SK-N-SH (cell line): Measurements from ENCODE around the gene PRKAG1. TPM values are rescaled to one million over a fixed set of nuclear protein-coding genes. Genes with fewer than 3 reads are reported as not detected.

ENCODE experiments used
- CTCF ChIA-PET: fragments of 300-600, 350-600 bp; formaldehyde crosslinking; extraction: SDS; loops from one replicate; lab custom pipeline; 2021; lab: Yijun Ruan, JAX
- POLR2A ChIA-PET: fragments of 350-600 bp; sonication (Branson Sonifier 250); formaldehyde crosslinking; extraction: SDS; loops from one replicate; lab custom pipeline; 2020; ENCODE audit warnings: antibody characterized with exemption, inconsistent platforms; lab: Yijun Ruan, JAX
- DNase-seq: peaks from one replicate; pipeline ENCODE4 v3.0.0; 2012
- H2AFZ ChIP-seq: fragments of 200-600 bp; sonication (generic); 2 replicates; pipeline ENCODE4 v1.8.1; 2016; ENCODE audit warnings: antibody characterized with exemption, mild to moderate bottlenecking, low read depth
- H3F3A ChIP-seq: fragments of 200-600 bp; sonication (generic); replicated peaks from 2 replicates; pipeline ENCODE3; 2016; ENCODE audit warnings: antibody characterized with exemption, mild to moderate bottlenecking; ENCODE audit not compliant: insufficient read depth
- H3K27ac ChIP-seq, 2 experiments: fragments of 200-500 bp in 1 of 2; fragments of 200-600 bp in 1 of 2; sonication (Bioruptor generic) in 1 of 2; sonication (generic), shearing (Covaris generic) in 1 of 2; 2 replicates each; pipeline versions ENCODE4 v1.5.1 to v1.6.1; 2014 to 2016; ENCODE audit warnings: low read depth in 2 of 2, inconsistent platforms in 1 of 2, low read length in 1 of 2, mild to moderate bottlenecking in 1 of 2, mixed read lengths in 1 of 2
- H3K27me3 ChIP-seq: fragments of 200-600 bp; sonication (generic), shearing (Covaris generic); 2 replicates; pipeline ENCODE4 v1.6.1; 2016; ENCODE audit warnings: mixed run types; ENCODE audit not compliant: insufficient read depth
- H3K36me3 ChIP-seq, 2 experiments: fragments of 200-500 bp in 1 of 2; fragments of 200-600 bp in 1 of 2; sonication (Bioruptor generic) in 1 of 2; sonication (generic) in 1 of 2; replicated peaks in 1 of 2; 2 replicates each; pipeline versions ENCODE3 to v1.5.1; 2014 to 2016; ENCODE audit warnings: low read length in 1 of 2, mild to moderate bottlenecking in 1 of 2; ENCODE audit not compliant: insufficient read depth in 2 of 2, control insufficient read depth in 1 of 2
- H3K4me1 ChIP-seq, 2 experiments: fragments of 200-500 bp in 1 of 2; fragments of 200-600 bp in 1 of 2; sonication (Bioruptor generic) in 1 of 2; sonication (generic), shearing (Covaris generic) in 1 of 2; 2 replicates each; pipeline versions ENCODE4 v1.5.1 to v1.6.1; 2014 to 2016; ENCODE audit warnings: low read depth in 1 of 2, low read length in 1 of 2, mixed run types in 1 of 2; ENCODE audit not compliant: insufficient read depth in 2 of 2, control insufficient read depth in 1 of 2
- H3K4me2 ChIP-seq: fragments of 200-600 bp; sonication (generic), shearing (Covaris generic); 2 replicates; pipeline ENCODE4 v1.6.1; 2017; ENCODE audit warnings: mixed run types
- H3K4me3 ChIP-seq, 2 experiments: fragments of 200-500 bp in 1 of 2; fragments of 200-600 bp in 1 of 2; sonication (Bioruptor generic) in 1 of 2; sonication (generic), shearing (Covaris generic) in 1 of 2; 2 replicates each; pipeline versions ENCODE4 v1.5.1 to v1.8.1; 2014 to 2016; ENCODE audit warnings: low read depth in 2 of 2, inconsistent platforms in 1 of 2, low read length in 1 of 2, mild to moderate bottlenecking in 1 of 2, mixed read lengths in 1 of 2, moderate library complexity in 1 of 2
- H3K79me2 ChIP-seq: fragments of 200-600 bp; sonication (generic); 2 replicates; pipeline ENCODE4 v1.8.1; 2017; ENCODE audit warnings: mild to moderate bottlenecking; ENCODE audit not compliant: insufficient read depth
- H3K9ac ChIP-seq: fragments of 200-600 bp; sonication (generic); 2 replicates; pipeline ENCODE4 v1.6.1; 2017; ENCODE audit warnings: mixed run types
- H3K9me2 ChIP-seq: fragments of 200-600 bp; sonication (generic); 2 replicates; pipeline ENCODE4 v1.6.1; 2017; ENCODE audit warnings: mixed run types
- H3K9me3 ChIP-seq: fragments of 200-600 bp; sonication (generic); 2 replicates; pipeline ENCODE4 v1.6.1; 2017; ENCODE audit warnings: mixed run types, mild to moderate bottlenecking, moderate library complexity
- H4K20me1 ChIP-seq: fragments of 200-600 bp; sonication (generic); 2 replicates; pipeline ENCODE4 v1.6.1; 2017; ENCODE audit warnings: mild to moderate bottlenecking, mixed run types; ENCODE audit not compliant: insufficient read depth
- CHD2 ChIP-seq: fragments of 150-350 bp; IDR thresholded peaks from 2 replicates; pipeline ENCODE4 v1.6.1; 2018; ENCODE audit warnings: low read length; ENCODE audit not compliant: partially characterized antibody
- ELF1 ChIP-seq: IDR thresholded peaks from 2 replicates; pipeline ENCODE4 v1.4.0; 2012
- FOSL2 ChIP-seq: IDR thresholded peaks from 2 replicates; pipeline ENCODE4 v1.4.0; 2012; ENCODE audit warnings: low read depth, mild to moderate bottlenecking, moderate library complexity, borderline replicate concordance
- FOXM1 ChIP-seq: IDR thresholded peaks from 2 replicates; pipeline ENCODE4 v1.4.0; 2012; ENCODE audit warnings: low read depth, mild to moderate bottlenecking
- GATA2 ChIP-seq: sonication (generic); formaldehyde crosslinking; IDR thresholded peaks from 2 replicates; pipeline ENCODE4 v1.5.0; 2020; ENCODE audit warnings: mild to moderate bottlenecking, missing genetic modification reagents
- JUND ChIP-seq: IDR thresholded peaks from 2 replicates; pipeline ENCODE4 v1.4.0; 2012
- MEF2A ChIP-seq: IDR thresholded peaks from 2 replicates; pipeline ENCODE4 v1.4.0; 2012; ENCODE audit warnings: low read depth, borderline replicate concordance
- POLR2AphosphoS5 ChIP-seq: IDR thresholded peaks from 2 replicates; pipeline ENCODE4 v1.6.1; 2012; ENCODE audit warnings: low read depth, low read length
- RAD21 ChIP-seq: IDR thresholded peaks from 2 replicates; pipeline ENCODE4 v1.6.1; 2012; ENCODE audit warnings: mild to moderate bottlenecking, low read length
- RCOR1 ChIP-seq: fragments of 150-350 bp; IDR thresholded peaks from 2 replicates; pipeline ENCODE4 v1.6.1; 2017; ENCODE audit warnings: antibody characterized with exemption, low read length
- RXRA ChIP-seq: IDR thresholded peaks from 2 replicates; pipeline ENCODE4 v1.4.0; 2012; ENCODE audit warnings: low read depth, mild to moderate bottlenecking, borderline replicate concordance
- SIN3A ChIP-seq: IDR thresholded peaks from 2 replicates; pipeline ENCODE4 v1.6.1; 2012; ENCODE audit warnings: low read depth, mild to moderate bottlenecking, low read length, moderate library complexity, borderline replicate concordance
- SMC3 ChIP-seq: IDR thresholded peaks from 2 replicates; pipeline ENCODE4 v1.6.1; 2012; ENCODE audit warnings: low read depth, low read length, improper control_type of control experiment
- TCF12 ChIP-seq: IDR thresholded peaks from 2 replicates; pipeline ENCODE4 v1.4.0; 2012
- YY1 ChIP-seq: IDR thresholded peaks from 2 replicates; pipeline ENCODE4 v1.4.0; 2012; ENCODE audit warnings: low read depth, mild to moderate bottlenecking
- ZBTB33 ChIP-seq: IDR thresholded peaks from 2 replicates; pipeline ENCODE4 v1.4.0; 2012; ENCODE audit warnings: low read depth, borderline replicate concordance
- WGBS: methylation state at CpG from one replicate; pipeline ENCODE4 v1.1.6; 2017; ENCODE audit warnings: low lambda C conversion rate; 5-methylcytosine and 5-hydroxymethylcytosine counted together
- polyA plus RNA-seq, 3 experiments: library from polyadenylated mRNA; depleted of rRNA; stranded (reverse); fragments of >200 nt; gene quantifications; 2 replicates each; pipeline ENCODE4 v1.2.3, GENCODE V29; 2012
- TF ChIP-seq, protein P1 (sequence below): fragments of 200-600 bp; sonication (generic); IDR thresholded peaks from 2 replicates; pipeline ENCODE4 v1.6.1; 2017; ENCODE audit warnings: antibody characterized with exemption, mild to moderate bottlenecking, moderate library complexity

PRKAG1 gene
- polyA plus RNA-seq, 1 of the 3 experiments (the other 2 are of a cell fraction): 75.1 TPM

DNA sequence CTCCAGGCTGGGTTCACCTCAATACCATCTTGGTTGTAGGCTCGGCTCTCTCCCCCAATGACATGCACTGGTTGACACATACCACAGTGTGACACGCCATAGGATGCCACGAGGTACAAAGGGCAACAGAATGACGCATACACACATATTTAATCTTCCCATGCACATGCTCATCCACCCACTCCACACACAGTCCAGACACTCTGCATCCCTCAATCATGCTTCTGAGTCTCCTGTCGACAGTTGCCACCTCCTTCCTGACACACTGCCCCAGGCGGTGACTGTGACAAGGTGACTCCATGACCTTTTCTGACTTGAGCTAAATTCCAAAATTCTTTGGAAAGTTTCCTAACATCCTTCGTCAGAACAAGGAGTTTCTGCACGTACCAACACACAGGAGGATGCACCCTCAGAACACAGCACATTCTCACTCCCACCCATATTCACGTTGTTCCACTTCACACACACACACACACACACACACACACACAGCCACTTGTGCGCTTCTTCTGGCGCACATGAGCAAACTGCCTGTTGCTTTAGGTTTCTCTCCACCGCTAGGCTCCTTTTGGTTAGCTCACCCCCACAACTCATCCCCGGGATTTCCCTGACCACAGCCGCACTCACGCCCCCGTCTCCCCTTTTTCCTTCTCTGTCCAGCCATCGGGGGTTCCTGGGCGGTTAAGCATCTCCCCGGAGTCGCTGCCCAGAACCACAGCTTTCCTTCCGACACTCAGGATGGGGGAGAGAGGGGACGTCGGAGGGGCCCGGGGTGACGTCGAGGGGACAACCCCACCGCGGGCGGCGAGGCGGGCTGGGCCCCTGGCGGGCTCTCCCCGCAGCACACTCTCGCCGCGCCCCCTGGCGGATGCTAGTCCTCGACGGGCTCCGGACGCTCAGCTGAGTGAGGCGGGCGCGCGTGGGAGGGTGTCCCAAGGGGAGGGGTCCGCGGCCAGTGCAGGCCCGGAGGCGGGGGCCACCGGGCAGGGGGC lies 41.0 kb downstream of the PRKAG1 start (continued):
- no peak for TF ChIP-seq RXRA
- TF ChIP-seq GATA2 (CRISPR knock-in tag): no peak
- TF ChIP-seq MEF2A: no peak
- no peak for TF ChIP-seq SIN3A
- TF ChIP-seq ELF1: no peak

DNA sequence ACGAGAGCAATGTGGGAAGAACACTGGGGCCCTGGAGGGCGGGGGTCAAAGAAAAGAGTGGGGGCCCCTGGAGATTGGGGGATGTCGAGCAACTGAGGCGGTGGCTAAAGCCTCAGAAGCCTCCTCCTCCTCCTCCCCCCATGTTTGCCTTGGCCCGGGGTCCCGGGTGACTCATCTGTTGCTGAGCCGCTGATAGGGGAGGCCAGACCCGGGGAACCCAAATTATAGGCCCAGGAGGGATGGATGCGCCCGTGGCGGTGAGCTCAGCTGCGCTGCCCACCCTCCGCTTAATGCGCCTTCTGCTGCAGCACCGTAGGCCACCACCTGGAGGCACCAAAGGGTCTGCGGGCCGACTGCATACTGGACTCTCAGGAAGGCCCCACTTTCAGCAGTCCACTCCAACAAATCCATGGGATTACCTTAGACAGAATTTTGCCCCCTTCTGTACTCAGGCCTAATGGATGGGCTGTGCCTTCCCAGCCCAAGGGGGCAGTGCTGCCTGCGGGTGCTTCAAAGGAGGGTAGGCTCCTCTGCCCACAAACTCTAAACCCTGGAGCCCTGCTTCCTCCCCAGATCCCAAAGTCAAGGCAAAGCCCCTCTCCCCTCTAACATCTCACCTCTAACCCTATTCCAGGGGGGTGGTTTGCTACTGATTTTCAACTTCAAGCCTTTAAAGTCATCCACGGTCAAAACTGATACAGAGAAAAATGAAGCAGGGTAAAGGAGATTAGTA lies 44.5 kb downstream of the PRKAG1 start:
- Histone ChIP-seq H3K4me2 (peak overlapping the region; percentile 24; the same call in 1 of the 2 replicates), H3K27me3 (peaks cover 59% of the 10 kb centered on the region), H3K27ac (no peak overlapping the region), H3K79me2 (no peaks in the 10 kb centered on the region), H3K9ac (no peak overlapping the region), H3K4me1 (peaks cover 0 to 21% of the 10 kb centered on the region in 2 experiments; a peak in 1 of 4 replicates), H3K9me3 (no peaks in the 10 kb centered on the region), H3F3A (peaks cover 10% of the 10 kb centered on the region), H3K4me3 (no peak overlapping the region), H2AFZ (no peak overlapping the region), H3K9me2 (no peaks in the 10 kb centered on the region), H3K36me3 (no peaks in the 10 kb centered on the region), H4K20me1 (no peaks in the 10 kb centered on the region)
- peak; percentile 46 for TF ChIP-seq RAD21
- TF ChIP-seq, protein P1, sequence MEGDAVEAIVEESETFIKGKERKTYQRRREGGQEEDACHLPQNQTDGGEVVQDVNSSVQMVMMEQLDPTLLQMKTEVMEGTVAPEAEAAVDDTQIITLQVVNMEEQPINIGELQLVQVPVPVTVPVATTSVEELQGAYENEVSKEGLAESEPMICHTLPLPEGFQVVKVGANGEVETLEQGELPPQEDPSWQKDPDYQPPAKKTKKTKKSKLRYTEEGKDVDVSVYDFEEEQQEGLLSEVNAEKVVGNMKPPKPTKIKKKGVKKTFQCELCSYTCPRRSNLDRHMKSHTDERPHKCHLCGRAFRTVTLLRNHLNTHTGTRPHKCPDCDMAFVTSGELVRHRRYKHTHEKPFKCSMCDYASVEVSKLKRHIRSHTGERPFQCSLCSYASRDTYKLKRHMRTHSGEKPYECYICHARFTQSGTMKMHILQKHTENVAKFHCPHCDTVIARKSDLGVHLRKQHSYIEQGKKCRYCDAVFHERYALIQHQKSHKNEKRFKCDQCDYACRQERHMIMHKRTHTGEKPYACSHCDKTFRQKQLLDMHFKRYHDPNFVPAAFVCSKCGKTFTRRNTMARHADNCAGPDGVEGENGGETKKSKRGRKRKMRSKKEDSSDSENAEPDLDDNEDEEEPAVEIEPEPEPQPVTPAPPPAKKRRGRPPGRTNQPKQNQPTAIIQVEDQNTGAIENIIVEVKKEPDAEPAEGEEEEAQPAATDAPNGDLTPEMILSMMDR: peak; percentile 63
- no peak for TF ChIP-seq POLR2AphosphoS5
- no peak for TF ChIP-seq YY1
- TF ChIP-seq TCF12: no peak
- TF ChIP-seq SMC3: peak; percentile 41; the same call in 1 of the 2 replicates
- WGBS: 36% methylated on average over 15 of the region's 19 CpGs
- CTCF ChIA-PET: interaction anchor here (0.9 to 32.2 kb wide), 5 partner anchors 17 to 121 kb away, joined by 3 to 935 read pairs (median 9); partner anchors contain the start of genes ARF3, DDN and WNT1
- POLR2A ChIA-PET: interaction anchor here (0.6 kb wide), 1 partner anchor 70 kb away, joined by 3 read pairs; a partner anchor contains a TSS
- peak; percentile 81 for DNase-seq

- no peak overlapping the region for H3K9ac ChIP-seq
- CTCF ChIA-PET: interaction anchor here (0.9 to 32.2 kb wide), 5 partner anchors 16 to 121 kb away, joined by 3 to 935 read pairs (median 9); partner anchors contain the start of genes ARF3, DDN and WNT1
- H3K27me3 ChIP-seq: peaks cover 53% of the 10 kb centered on the region
- no peaks in the 10 kb centered on the region for H3K79me2 ChIP-seq
- POLR2A ChIA-PET: interaction anchor here (0.6 kb wide), 1 partner anchor 69 kb away, joined by 3 read pairs; a partner anchor contains a TSS
- H3K4me3 ChIP-seq: no peak overlapping the region
- peak overlapping the region; percentile 24; the same call in 1 of the 2 replicates for H3K4me2 ChIP-seq
- H3K9me2 ChIP-seq: no peaks in the 10 kb centered on the region
- H3K9me3 ChIP-seq: no peaks in the 10 kb centered on the region
- H3F3A ChIP-seq: peaks cover 10% of the 10 kb centered on the region
- H2AFZ ChIP-seq: no peak overlapping the region
- H4K20me1 ChIP-seq: no peaks in the 10 kb centered on the region
- no peaks in the 10 kb centered on the region for H3K36me3 ChIP-seq
- 13% methylated on average over 4 of the region's 12 CpGs for WGBS
- H3K4me1 ChIP-seq: peaks cover 0 to 16% of the 10 kb centered on the region in 2 experiments; a peak in 1 of 4 replicates
- DNase-seq: peak; percentile 40
- H3K27ac ChIP-seq: no peak overlapping the region
- TF ChIP-seq FOXM1 (no peak), TCF12 (no peak), SMC3 (no peak), CHD2 (no peak), ELF1 (no peak), ZBTB33 (no peak), POLR2AphosphoS5 (no peak), JUND (no peak), FOSL2 (no peak), RAD21 (no peak), RCOR1 (no peak)
- TF ChIP-seq, protein P1: no peak
These were observed 45.0 kb downstream of the PRKAG1 start for GRCh38 chr12:48973531-48973930.
